22Rv1 (cell line): ENCODE results near the gene MTHFD2L.

Source experiments
- CTCF ChIP-seq: fragments of 450-650 bp; IDR thresholded peaks from 2 replicates; pipeline ENCODE4 v1.5.1; 2017; ENCODE audit warnings: mild to moderate bottlenecking
- ZFX ChIP-seq: fragments of 450-650 bp; IDR thresholded peaks from 2 replicates; pipeline ENCODE4 v1.6.1; 2017; ENCODE audit warnings: antibody characterized with exemption, borderline replicate concordance

DNA sequence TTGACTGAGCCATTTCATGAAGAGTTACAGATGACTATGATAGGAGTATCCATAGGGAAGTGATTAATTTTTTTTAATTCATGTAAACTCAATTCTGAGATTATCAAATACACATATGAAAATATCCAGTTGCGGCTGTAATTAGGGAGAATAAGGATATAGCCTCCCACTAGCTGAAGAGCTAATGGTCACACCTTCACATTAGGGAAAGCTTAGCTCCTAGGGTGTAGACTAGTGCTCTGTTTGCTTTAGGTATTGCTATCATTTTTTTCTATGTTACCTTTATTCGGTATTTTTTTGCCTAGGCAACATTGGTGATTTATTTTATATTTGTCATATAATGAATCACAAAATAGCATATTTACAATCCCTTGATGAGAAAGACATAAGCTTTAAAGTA, 110.7 kb downstream of the MTHFD2L start:
- TF ChIP-seq CTCF: no peak
- no peak for TF ChIP-seq ZFX
